BJ (cell line): ENCODE results near the gene ACTA2. TPM values are rescaled to one million over a fixed set of nuclear protein-coding genes. Genes with fewer than 3 reads are reported as not detected.

Experiments
- CTCF ChIA-PET: fragments of 350-600 bp; formaldehyde crosslinking; extraction: SDS; loops from one replicate; lab custom pipeline; 2021; ENCODE audit warnings: antibody characterized with exemption, inconsistent platforms; lab: Yijun Ruan, JAX
- POLR2A ChIA-PET: fragments of 300-600 bp; sonication (Branson Sonifier 250); formaldehyde crosslinking; extraction: SDS; loops from one replicate; lab custom pipeline; 2021; ENCODE audit warnings: antibody characterized with exemption; lab: Charles Lee
- DNase-seq: peaks from one replicate; pipeline ENCODE4 v3.0.0-alpha.2; 2011; ENCODE audit warnings: low read depth
- H3K27me3 ChIP-seq: 2 replicates; pipeline ENCODE4 v1.6.0; 2011; ENCODE audit warnings: low read length; ENCODE audit not compliant: control insufficient read depth, insufficient read depth
- H3K36me3 ChIP-seq: 2 replicates; pipeline ENCODE4 v1.5.1; 2011; ENCODE audit warnings: low read length; ENCODE audit not compliant: control insufficient read depth, insufficient read depth
- H3K4me3 ChIP-seq: 2 replicates; pipeline ENCODE4 v1.5.1; 2011; ENCODE audit warnings: low read depth, mild to moderate bottlenecking, control low read depth, low read length
- CTCF ChIP-seq: IDR thresholded peaks from 2 replicates; pipeline ENCODE4 v1.5.1; 2011; ENCODE audit warnings: low read depth, mild to moderate bottlenecking, control low read depth, inconsistent platforms, low read length, moderate library complexity; ENCODE audit not compliant: insufficient read depth
- polyA plus RNA-seq: library from polyadenylated mRNA; depleted of rRNA; stranded (reverse); fragments of >200 nt; gene quantifications from 2 replicates; pipeline ENCODE4 v1.2.3, GENCODE V29; 2011

The ACTA2 gene
- polyA plus RNA-seq, 1 experiment, result 1,821 TPM

DNA sequence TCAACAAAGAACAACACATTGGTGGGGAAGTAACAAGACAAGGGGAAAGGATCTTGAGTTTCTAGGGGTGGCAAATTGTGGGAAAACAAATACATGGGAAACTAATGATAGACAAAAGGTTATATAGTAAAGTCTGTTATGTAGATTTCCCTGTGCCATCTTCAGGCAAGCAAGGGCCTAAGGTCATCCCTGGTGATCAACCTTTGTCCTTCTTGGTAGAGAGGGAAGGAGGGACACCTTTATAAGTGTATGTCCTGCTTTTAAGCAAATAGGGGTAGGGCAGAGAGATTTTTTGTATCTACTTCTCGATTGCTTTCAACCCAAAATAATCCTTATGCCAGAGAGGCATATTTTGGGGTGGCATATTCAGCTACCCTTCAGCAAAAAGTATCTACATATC, 11.8 kb upstream of the ACTA2 start:
- CTCF ChIA-PET, result interaction anchor here (0.5 to 1.9 kb wide), 3 partner anchors 23 to 30 kb away, joined by 3 to 10 read pairs (median 6); no protein-coding TSS in a partner anchor

DNA sequence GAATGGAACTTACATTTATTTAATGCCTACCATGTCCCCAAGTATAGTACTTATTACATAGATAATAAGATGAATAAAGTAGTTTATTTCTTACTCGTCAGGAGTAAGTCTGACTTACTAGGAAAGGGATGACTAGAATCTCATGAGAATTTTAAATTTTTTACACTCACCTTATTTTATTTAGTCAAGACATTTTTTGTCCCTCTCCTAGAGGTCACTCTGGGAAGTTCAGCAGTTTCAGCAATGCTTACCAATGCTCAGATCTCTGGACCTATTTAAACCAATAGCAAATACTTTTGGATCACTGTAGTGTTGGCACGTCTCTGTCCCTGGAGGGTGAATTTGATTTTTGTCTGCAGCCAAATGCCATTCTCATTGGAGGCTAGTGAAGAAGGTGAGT, 10.7 kb upstream of the ACTA2 start:
- ChIA-PET POLR2A (no interaction called here), CTCF (interaction anchor here (0.9 to 1.2 kb wide), 3 partner anchors 9 to 452 kb away, joined by 3 read pairs; no protein-coding TSS in a partner anchor)
- Histone ChIP-seq H3K27me3 (no peaks in the 10 kb centered on the region), H3K4me3 (no peak overlapping the region), H3K36me3 (no peaks in the 10 kb centered on the region)
- no peak for TF ChIP-seq CTCF
- DNase-seq, result no peak

More for the DNA sequence above, 11.8 kb upstream of the ACTA2 start:
- DNase-seq, result no peak
- Histone ChIP-seq H3K27me3 (no peaks in the 10 kb centered on the region), H3K4me3 (no peak overlapping the region), H3K36me3 (no peaks in the 10 kb centered on the region)
- POLR2A ChIA-PET, result interaction anchor here (1.2 kb wide), 1 partner anchor 27 kb away, joined by 3 read pairs; no protein-coding TSS in a partner anchor
- TF ChIP-seq CTCF, result no peak

GRCh38 chr10:88962336-88962735, 9.8 kb upstream of the ACTA2 start:
- Histone ChIP-seq H3K4me3 (no peak overlapping the region), H3K27me3 (no peaks in the 10 kb centered on the region), H3K36me3 (no peaks in the 10 kb centered on the region)
- ChIA-PET CTCF (no interaction called here), POLR2A (no interaction called here)
- DNase-seq, result no peak
- no peak for TF ChIP-seq CTCF

- TF ChIP-seq CTCF, result no peak
- ChIA-PET CTCF (interaction anchor here (0.7 kb wide), 1 partner anchor 27 kb away, joined by 4 read pairs; no protein-coding TSS in a partner anchor), POLR2A (no interaction called here)
- Histone ChIP-seq H3K4me3 (no peak overlapping the region), H3K27me3 (no peaks in the 10 kb centered on the region), H3K36me3 (no peaks in the 10 kb centered on the region)
- no peak for DNase-seq
These were observed 8.7 kb upstream of the ACTA2 start for GRCh38 chr10:88961266-88961665.

GRCh38 chr10:88960802-88961201, 8.2 kb upstream of the ACTA2 start:
- H3K36me3 ChIP-seq, result no peaks in the 10 kb centered on the region
- no peaks in the 10 kb centered on the region for H3K27me3 ChIP-seq
- H3K4me3 ChIP-seq, result no peak overlapping the region
- TF ChIP-seq CTCF, result no peak
- no peak for DNase-seq
- ChIA-PET POLR2A (no interaction called here), CTCF (interaction anchor here (0.7 kb wide), 1 partner anchor 27 kb away, joined by 4 read pairs; no protein-coding TSS in a partner anchor)
